Stimulated activated CD4-positive, alpha-beta T cell treated with anti-CD3 and anti-CD28 coated beads, TNF-alpha, amount 100 ng/mL, for 1 hour (primary cell): ENCODE results near the gene ANKRD33.
"Not testable (repeated sequence)": the region's sequence is repeated elsewhere in the genome, so short reads cannot be mapped to it uniquely, and the experiment has no call there.

Source experiments
- DNase-seq, 3 donors: peaks; one replicate each; pipeline ENCODE4 v3.0.0-alpha.2; 2020; ENCODE audit warnings: low read depth in 3 of 3, low spot score in 1 of 3

ANKRD33 gene

DNA sequence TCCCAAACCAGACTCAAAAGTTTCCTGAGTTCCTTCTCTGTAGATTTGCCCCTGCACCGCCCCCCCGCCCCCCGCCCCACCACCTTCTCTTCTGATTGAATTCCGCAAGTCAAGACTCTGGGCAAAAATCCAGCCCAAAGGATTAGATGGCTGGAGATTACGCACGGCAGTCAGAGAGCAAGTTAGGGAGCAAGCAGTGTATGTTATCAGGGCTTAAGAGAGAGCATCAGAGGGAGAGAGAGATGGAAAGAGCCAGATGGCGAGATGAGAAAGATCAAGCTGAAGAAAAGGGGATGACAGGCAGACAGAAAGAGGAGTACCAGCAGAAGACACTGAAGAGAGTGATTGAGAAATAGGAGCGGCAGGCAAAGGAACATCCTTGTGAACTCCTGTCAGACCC lies 13.9 kb upstream of the ANKRD33 start:
- no peak for DNase-seq

DNA sequence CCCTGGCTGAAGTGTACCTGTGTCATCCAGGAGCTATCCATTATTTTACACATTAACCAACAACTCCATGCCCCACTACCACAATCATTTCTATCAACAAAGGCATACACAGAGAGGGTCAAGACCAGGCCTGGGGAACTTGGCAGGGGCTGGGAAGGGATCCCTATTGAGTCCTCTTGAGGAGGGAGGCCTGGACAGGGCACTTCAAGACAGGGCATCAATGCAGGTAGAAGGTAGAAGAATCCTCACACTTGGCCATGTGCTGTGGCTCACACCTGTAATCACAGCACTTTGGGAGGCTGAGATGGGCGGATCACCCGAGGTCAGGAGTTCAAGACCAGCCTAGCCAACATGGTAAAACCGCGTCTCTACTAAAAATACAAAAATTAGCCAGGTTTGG lies 13.4 kb upstream of the ANKRD33 start:
- no peak for DNase-seq

DNA sequence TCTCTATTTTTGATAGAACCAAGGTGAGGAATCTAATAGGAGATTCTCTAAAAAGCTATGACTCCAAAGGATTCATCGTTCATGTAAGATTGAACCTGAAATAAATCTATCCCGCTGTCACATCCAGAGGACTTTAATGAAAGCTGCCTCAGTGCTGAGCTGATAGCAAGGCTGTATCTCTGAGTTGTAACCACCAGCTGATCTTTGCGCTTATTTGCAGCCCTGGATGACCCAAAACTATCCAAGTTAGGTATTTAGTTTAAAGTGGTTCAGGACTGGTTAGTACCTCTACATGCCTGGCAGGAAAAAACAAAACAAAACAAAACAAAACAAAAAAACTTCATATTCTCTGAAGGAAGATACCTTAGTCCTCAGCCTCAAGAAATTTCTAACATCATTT lies 8.8 kb upstream of the ANKRD33 start:
- DNase-seq, result no peak

DNA sequence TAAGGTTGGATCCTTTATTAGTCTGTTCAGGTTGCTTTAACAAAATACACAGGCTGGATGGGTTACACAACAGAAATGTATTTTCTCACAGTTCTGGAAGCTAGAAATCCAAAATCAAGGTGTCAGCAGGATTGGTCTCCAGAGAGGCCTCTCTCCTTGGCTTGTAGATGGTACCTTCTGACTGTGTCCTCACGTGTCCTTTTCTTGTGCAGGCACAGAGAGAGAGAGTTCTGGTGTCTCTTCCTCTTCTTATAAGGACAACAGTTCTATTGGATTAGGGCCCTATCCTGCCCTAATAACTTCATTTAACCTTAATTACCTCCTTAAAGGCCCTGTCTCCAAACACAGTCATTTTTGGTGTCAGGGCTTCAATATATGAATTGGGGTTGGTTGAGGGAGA lies 4.6 kb upstream of the ANKRD33 start:
- no peak for DNase-seq

- DNase-seq, result no peak
These were observed 3.8 kb upstream of the ANKRD33 start for GRCh38 chr12:51883998-51884675.

GRCh38 chr12:51884676-51885229 lies 3.1 kb upstream of the ANKRD33 start:
- DNase-seq, result no peak

GRCh38 chr12:51885294-51886020 lies 2.4 kb upstream of the ANKRD33 start:
- not testable (repeated sequence) for DNase-seq

DNA sequence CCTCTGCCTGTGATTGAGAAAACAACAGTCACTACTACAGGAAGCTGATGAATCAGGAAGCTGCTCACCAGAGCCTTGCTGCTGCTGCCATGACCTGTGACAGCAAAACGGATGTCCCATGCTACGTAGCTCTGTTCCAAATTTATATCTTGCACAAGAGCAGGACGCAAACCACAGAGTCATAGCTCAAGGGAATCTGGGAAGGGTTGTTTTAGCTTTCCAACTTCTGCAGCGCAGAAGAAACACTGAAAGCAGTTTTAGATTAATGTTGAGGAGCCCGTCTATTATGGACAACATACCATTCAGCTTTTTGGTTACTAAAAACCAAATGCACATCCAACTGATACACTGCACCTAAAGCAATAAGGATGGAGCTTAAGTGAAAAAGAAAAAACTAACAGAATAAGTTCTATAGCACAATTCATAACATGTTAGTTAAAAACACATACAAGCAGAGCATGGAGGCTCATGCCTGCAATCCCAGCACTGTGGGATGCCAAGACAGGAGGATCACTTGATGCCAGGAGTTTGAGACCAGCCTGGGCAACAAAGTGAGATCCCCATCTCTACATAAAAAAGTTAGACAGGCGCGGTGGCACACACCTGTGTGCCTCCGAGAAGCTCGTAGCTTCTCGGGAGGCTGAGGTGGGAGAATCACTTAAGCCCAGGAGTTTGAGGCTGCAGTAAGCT lies 1.7 kb upstream of the ANKRD33 start:
- DNase-seq, result peak in 1 of 3 donors; percentile 8

- no peak for DNase-seq
These were observed 663 bp downstream of the ANKRD33 start for GRCh38 chr12:51888316-51889215.

DNA sequence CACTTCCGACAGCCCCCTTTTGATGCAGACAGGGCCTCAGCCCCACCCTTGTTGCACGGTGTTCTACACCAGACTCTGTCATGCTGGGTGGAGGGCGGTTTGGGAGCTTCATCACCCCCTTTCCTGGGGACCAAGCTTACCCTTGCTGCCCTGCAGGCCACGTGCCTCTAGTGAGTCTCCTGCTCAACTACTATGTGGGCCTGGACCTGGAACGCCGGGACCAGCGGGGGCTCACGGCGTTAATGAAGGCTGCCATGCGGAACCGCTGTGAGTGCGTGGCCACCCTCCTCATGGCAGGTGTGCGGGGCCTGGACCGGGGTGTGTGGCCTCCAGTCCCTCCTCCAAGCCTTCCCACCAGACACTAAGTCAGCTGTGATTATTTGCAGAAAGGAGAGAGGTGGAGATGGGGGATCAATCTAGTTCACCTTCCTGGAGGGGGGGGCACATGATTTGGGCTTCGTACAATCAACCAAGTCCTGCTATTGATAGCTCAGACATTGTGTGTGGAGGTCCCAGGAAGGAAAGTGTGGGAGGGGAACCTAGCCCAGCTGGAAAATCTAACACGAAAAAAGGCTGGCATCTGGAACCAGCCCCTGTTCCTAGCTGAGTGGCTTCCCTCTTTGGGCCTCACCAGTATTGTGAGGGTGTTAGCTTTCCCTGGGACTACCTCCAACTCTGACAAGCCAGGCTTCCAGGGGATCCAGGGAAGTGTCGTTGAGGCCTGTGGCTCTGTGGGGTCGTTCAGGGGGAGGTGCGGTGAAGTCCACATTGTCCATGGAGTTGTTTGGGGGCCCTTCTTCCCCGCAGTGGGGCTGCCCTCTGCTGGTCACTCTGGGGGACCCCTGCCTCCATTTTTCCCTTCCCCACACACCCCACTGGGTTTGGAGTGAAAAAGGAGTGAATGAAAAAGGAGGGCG lies 1.6 kb downstream of the ANKRD33 start:
- DNase-seq, result no peak

DNA sequence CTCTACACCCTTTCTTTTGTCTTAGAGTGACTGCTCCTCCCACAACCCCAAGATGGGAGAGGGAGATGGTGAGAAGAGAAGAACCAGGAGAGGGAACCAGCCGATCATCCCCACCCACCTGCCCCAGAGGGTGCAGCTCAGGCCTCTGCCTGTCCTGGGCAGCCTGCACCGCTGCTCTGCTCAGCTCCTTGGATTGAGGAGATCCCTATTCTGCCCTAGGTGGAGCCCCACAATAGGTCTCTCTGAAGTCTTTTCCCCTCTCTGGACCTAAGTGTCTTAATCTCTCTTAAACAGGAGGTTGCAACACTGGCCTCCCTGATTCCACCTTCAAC lies 2.2 kb downstream of the ANKRD33 start:
- DNase-seq, result no peak

GRCh38 chr12:51890511-51891171 lies 2.7 kb downstream of the ANKRD33 start:
- DNase-seq, result no peak

GRCh38 chr12:51891843-51892242 lies 3.9 kb downstream of the ANKRD33 start:
- no peak for DNase-seq

- DNase-seq, result no peak
These were observed 5.9 kb downstream of the ANKRD33 start for GRCh38 chr12:51893786-51894185.

DNA sequence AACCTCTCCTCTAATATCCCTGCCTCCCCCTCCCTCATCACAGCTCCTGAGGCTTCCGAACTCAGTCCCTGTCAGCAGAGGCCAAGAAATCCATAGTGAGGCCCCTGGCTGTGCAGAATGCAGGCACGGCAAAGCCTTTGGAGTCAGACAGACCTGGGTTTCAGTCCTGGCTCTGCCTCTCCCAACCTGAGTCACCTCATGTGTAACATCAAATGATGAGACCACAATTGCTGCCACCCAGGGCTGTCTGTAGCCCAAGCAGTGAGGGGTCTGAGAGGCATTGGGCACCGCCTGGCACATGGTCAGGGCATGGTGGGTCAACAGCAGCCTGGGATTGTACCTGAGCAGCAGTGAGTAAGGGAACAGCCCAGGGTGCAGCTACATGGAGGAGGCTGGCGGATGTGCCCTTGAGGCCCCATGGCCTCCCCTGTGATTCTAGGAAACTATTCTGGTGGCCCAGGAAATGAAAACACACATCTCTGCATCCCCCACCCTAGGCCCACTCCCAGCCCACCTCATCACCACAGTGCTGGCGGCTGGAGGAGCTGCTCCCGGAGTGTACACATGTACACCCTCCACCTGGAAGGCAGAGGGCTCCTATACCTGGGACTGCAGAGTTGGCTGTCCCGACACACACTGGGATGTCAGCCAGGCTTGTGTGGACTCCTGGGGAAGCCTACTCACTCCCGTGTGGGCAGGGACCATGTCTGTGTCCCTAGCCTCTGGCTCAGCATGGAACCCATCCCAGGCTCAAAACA lies 7.7 kb downstream of the ANKRD33 start:
- DNase-seq, result no peak

DNA sequence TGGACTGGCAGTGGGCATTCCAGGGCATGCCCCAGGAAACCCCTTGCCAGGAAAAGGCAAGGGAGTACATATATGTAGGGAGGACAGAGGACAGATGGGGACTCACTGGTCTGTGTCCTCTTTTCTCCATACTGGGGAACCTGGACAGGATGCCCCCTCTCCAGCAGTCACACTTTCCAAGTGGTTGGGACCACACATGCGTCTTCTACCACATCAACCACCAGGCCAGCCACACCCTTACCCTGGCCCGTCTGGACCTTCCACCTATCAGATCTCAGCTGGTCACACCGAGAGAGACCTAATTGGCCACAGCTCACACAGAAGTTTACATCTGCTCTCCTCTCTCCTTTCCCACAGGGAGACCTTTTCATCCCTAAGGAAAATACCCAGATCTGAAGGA lies 8.3 kb downstream of the ANKRD33 start:
- no peak for DNase-seq

DNA sequence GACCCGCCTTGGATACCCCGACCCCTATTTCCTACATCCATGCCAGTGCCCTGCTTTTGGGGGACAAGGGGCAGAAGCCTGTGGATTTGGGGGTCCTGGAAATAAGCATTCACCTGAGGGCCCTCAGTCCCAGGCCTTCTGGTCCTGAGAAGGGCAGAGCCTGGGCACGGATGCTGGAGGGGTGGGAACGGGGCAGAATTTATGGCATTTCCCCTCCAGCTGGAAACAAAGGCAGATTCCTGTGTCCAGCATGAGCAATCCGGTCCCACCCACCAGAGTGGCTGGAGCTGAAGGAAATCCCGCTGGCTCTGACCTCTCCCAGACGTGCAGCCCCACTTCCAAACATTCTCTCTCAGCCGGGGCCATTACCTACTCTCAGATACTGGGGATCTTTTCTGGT lies 9.3 kb downstream of the ANKRD33 start:
- no peak for DNase-seq

- DNase-seq, result no peak
These were observed 10.6 kb downstream of the ANKRD33 start for GRCh38 chr12:51898506-51898905.

DNA sequence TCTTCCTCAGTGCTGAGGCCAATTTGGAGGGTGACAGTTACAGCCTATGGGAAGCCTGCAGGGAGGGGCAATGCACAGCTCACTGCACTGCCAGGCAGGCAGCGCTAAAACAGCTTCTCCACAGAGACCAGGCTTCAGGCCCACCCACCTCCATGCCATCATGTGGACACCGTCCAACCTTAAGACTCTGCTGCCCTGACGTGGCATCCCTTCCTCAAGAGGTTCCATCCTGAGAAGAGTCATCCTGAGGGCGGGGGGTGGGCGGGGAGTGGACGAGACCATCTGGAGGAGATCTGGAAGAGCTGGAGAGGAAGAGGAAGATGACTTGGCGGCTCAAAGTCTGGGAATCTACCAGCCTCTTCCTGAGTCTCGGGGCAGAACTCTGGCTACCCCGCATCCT lies 11.0 kb downstream of the ANKRD33 start:
- DNase-seq, result no peak
